H9 (cell line): ENCODE results near the gene THOP1. TPM values are rescaled to one million over a fixed set of nuclear protein-coding genes. Genes with fewer than 3 reads are reported as not detected.

Source experiments
- DNase-seq: peaks from one replicate; pipeline ENCODE4 v3.0.0-alpha.2; 2017
- H2AFZ ChIP-seq: one replicate; pipeline ENCODE4 v1.6.1; 2013; ENCODE audit warnings: mild to moderate bottlenecking, low read length, control low read depth, moderate library complexity
- H2AK5ac ChIP-seq: 2 replicates; pipeline ENCODE4 v1.6.1; 2013; ENCODE audit warnings: low read length, control low read depth, mixed read lengths; ENCODE audit not compliant: insufficient read length
- H2BK120ac ChIP-seq: one replicate; pipeline ENCODE4 v1.6.1; 2013; ENCODE audit warnings: low read depth, mild to moderate bottlenecking, low read length, control low read depth, inconsistent platforms; ENCODE audit not compliant: poor library complexity, severe bottlenecking
- H2BK12ac ChIP-seq: 2 replicates; pipeline ENCODE4 v1.6.1; 2013; ENCODE audit warnings: low read length, control low read depth, mixed read lengths, low read depth; ENCODE audit not compliant: insufficient read length
- H2BK15ac ChIP-seq: 2 replicates; pipeline ENCODE4 v1.6.1; 2013; ENCODE audit warnings: low read depth, low read length, control low read depth
- H2BK20ac ChIP-seq: one replicate; pipeline ENCODE4 v1.6.1; 2013; ENCODE audit warnings: low read depth, mild to moderate bottlenecking, low read length, control low read depth, inconsistent platforms; ENCODE audit not compliant: poor library complexity, severe bottlenecking
- H2BK5ac ChIP-seq: 2 replicates; pipeline ENCODE4 v1.6.1; 2013; ENCODE audit warnings: low read length, control low read depth, mixed read lengths; ENCODE audit not compliant: insufficient read length
- H3K14ac ChIP-seq: 2 replicates; pipeline ENCODE4 v1.6.1; 2013; ENCODE audit warnings: low read length, control low read depth; ENCODE audit not compliant: insufficient read depth
- H3K18ac ChIP-seq: 2 replicates; pipeline ENCODE4 v1.6.1; 2013; ENCODE audit warnings: low read depth, mild to moderate bottlenecking, mixed read lengths, low read length, control low read depth; ENCODE audit not compliant: insufficient read length
- H3K23ac ChIP-seq: 2 replicates; pipeline ENCODE4 v1.6.1; 2013; ENCODE audit warnings: low read length, control low read depth, mixed read lengths, low read depth; ENCODE audit not compliant: insufficient read length
- H3K23me2 ChIP-seq: 2 replicates; pipeline ENCODE4 v1.6.1; 2013; ENCODE audit warnings: low read depth, mild to moderate bottlenecking, mixed read lengths, low read length, control low read depth; ENCODE audit not compliant: insufficient read length, poor library complexity, severe bottlenecking
- H3K27ac ChIP-seq: 2 replicates; pipeline ENCODE4 v1.5.1; 2013; ENCODE audit warnings: low read length, control low read depth, mixed read lengths, low read depth; ENCODE audit not compliant: insufficient read length
- H3K27me3 ChIP-seq: 2 replicates; pipeline ENCODE4 v1.6.1; 2013; ENCODE audit warnings: low read length, control low read depth, inconsistent platforms; ENCODE audit not compliant: insufficient read depth
- H3K4ac ChIP-seq: 2 replicates; pipeline ENCODE4 v1.6.1; 2013; ENCODE audit warnings: low read depth, mild to moderate bottlenecking, control low read depth, inconsistent platforms, low read length, moderate library complexity
- H3K4me1 ChIP-seq: 2 replicates; pipeline ENCODE4 v1.6.1; 2013; ENCODE audit warnings: low read length, control low read depth, inconsistent platforms; ENCODE audit not compliant: insufficient read depth
- H3K4me2 ChIP-seq: 2 replicates; pipeline ENCODE4 v1.6.1; 2013; ENCODE audit warnings: low read length, control low read depth, mixed read lengths; ENCODE audit not compliant: insufficient read length, insufficient read depth
- H3K56ac ChIP-seq: 2 replicates; pipeline ENCODE4 v1.6.1; 2013; ENCODE audit warnings: low read depth, mild to moderate bottlenecking, mixed read lengths, low read length, control low read depth; ENCODE audit not compliant: insufficient read length
- H3K79me1 ChIP-seq: 2 replicates; pipeline ENCODE4 v1.6.1; 2013; ENCODE audit warnings: low read depth, mild to moderate bottlenecking, moderate library complexity, low read length, control low read depth, inconsistent platforms; ENCODE audit not compliant: insufficient read depth, poor library complexity, severe bottlenecking
- H3K79me2 ChIP-seq: 2 replicates; pipeline ENCODE4 v1.6.1; 2013; ENCODE audit warnings: low read length, control low read depth, inconsistent platforms; ENCODE audit not compliant: insufficient read depth
- H3K9ac ChIP-seq: 2 replicates; pipeline ENCODE4 v1.6.1; 2013; ENCODE audit warnings: low read length, control low read depth, mixed read lengths; ENCODE audit not compliant: insufficient read length; ENCODE audit errors: extremely low read depth
- H3K9me3 ChIP-seq: one replicate; pipeline ENCODE4 v1.6.1; 2013; ENCODE audit warnings: low read depth, low read length, inconsistent platforms; ENCODE audit not compliant: control insufficient read depth
- H3T11ph ChIP-seq: one replicate; pipeline ENCODE4 v1.6.1; 2013; ENCODE audit warnings: mild to moderate bottlenecking, low read length, control low read depth, inconsistent platforms
- H4K20me1 ChIP-seq: one replicate; pipeline ENCODE4 v1.6.1; 2013; ENCODE audit not compliant: control insufficient read depth, insufficient read length, insufficient read depth
- H4K5ac ChIP-seq: 2 replicates; pipeline ENCODE4 v1.6.1; 2013; ENCODE audit warnings: low read depth, mild to moderate bottlenecking, mixed read lengths, low read length, control low read depth; ENCODE audit not compliant: insufficient read length
- H4K8ac ChIP-seq: replicated peaks from 2 replicates; pipeline ENCODE4 v1.6.1; 2013; ENCODE audit warnings: low read length, control low read depth, mixed read lengths, low read depth; ENCODE audit not compliant: insufficient read length
- H4K91ac ChIP-seq: 2 replicates; pipeline ENCODE4 v1.6.1; 2013; ENCODE audit warnings: low read depth, mild to moderate bottlenecking, moderate library complexity, mixed read lengths, low read length, control low read depth; ENCODE audit not compliant: insufficient read length
- H3K27ac Mint-ChIP-seq, 3 experiments: 2 replicates in 2 of 3; 3 replicates in 1 of 3; pipeline ENCODE4 v1.8.0; 2020 to 2021; ENCODE audit warnings: mixed read lengths in 3 of 3, mild to moderate bottlenecking in 1 of 3, moderate library complexity in 1 of 3
- H3K27me3 Mint-ChIP-seq: 2 replicates; pipeline ENCODE4 v1.8.0; 2021; ENCODE audit warnings: low read depth, mild to moderate bottlenecking, moderate library complexity, mixed read lengths
- H3K36me3 Mint-ChIP-seq, 3 experiments: 2 replicates in 2 of 3; 3 replicates in 1 of 3; pipeline ENCODE4 v1.8.0; 2020 to 2021; ENCODE audit warnings: low read depth in 3 of 3, mixed read lengths in 3 of 3; ENCODE audit not compliant: insufficient read depth in 1 of 3
- H3K4me1 Mint-ChIP-seq, 2 experiments: 2 replicates each; pipeline ENCODE4 v1.8.0; 2020; ENCODE audit warnings: mixed read lengths in 2 of 2
- H3K4me3 Mint-ChIP-seq, 2 experiments: 2 replicates in 1 of 2; 3 replicates in 1 of 2; pipeline ENCODE4 v1.8.0; 2020 to 2021; ENCODE audit warnings: mild to moderate bottlenecking in 2 of 2, mixed read lengths in 2 of 2, moderate library complexity in 1 of 2
- H3K9me3 Mint-ChIP-seq, 2 experiments: 2 replicates in 1 of 2; 3 replicates in 1 of 2; pipeline ENCODE4 v1.8.0; 2020; ENCODE audit warnings: mild to moderate bottlenecking in 2 of 2, mixed read lengths in 2 of 2, moderate library complexity in 1 of 2
- CTCF ChIP-seq: fragments of 200-600 bp; sonication (generic); conservative IDR thresholded peaks from 3 replicates; pipeline ENCODE4 v1.8.0; 2021; ENCODE audit warnings: antibody characterized with exemption, mild to moderate bottlenecking
- WGBS: extraction: QIAGEN DNeasy Blood & Tissue Kit; methylation state at CpG from one replicate; pipeline ENCODE4 v1.1.7; 2013; ENCODE audit warnings: missing lambda C conversion rate, low lambda C conversion rate, mixed read lengths; ENCODE audit not compliant: insufficient read length; ENCODE audit errors: extremely low coverage; 5-methylcytosine and 5-hydroxymethylcytosine counted together
- total RNA-seq: library from RNA; stranded (reverse); gene quantifications from 2 replicates; pipeline ENCODE4 v1.2.1, GENCODE V29; 2021

The THOP1 gene
- total RNA-seq, 1 experiment from 2014 or later = 150 TPM

GRCh38 chr19:2850256-2850925 lies 65.1 kb downstream of the THOP1 start:
- peaks cover 75 to 86% of the 10 kb centered on the region in 2 experiments for H3K9me3 Mint-ChIP-seq

More at GRCh38 chr19:2850256-2850925, 65.1 kb downstream of the THOP1 start:
- Mint-ChIP-seq H3K4me3 (no peak overlapping the region; a peak in 1 of 5 replicates), H3K27me3 (no peaks in the 10 kb centered on the region), H3K27ac (no peak overlapping the region), H3K4me1 (no peaks in the 10 kb centered on the region), H3K36me3 (peaks cover 80 to 88% (median 83%) of the 10 kb centered on the region in 3 experiments)
- Histone ChIP-seq H3K23ac (no peak overlapping the region), H2AK5ac (no peak overlapping the region), H3K9me3 (peaks cover 51% of the 10 kb centered on the region), H3K18ac (no peak overlapping the region), H3K79me2 (0 out of 2 replicates have a peak, but pooled peaks cover 2% of the 10 kb centered on the region), H2BK20ac (no peak overlapping the region), H3K56ac (no peak overlapping the region), H2BK120ac (no peak overlapping the region), H3K4me1 (no peaks in the 10 kb centered on the region), H3T11ph (no peak overlapping the region), H2BK15ac (no peak overlapping the region), H2BK5ac (no peak overlapping the region), H2AFZ (no peak overlapping the region), H4K5ac (no peak overlapping the region), H3K79me1 (no peaks in the 10 kb centered on the region), H3K14ac (no peak overlapping the region), H3K27ac (no peak overlapping the region), H2BK12ac (no peak overlapping the region), H4K8ac (no peak overlapping the region), H3K9ac (no peak overlapping the region), H3K4ac (no peak overlapping the region), H3K4me2 (no peak overlapping the region), H4K91ac (no peak overlapping the region), H3K27me3 (no peaks in the 10 kb centered on the region), H3K23me2 (no peaks in the 10 kb centered on the region), H4K20me1 (no peaks in the 10 kb centered on the region)
- WGBS = no CpG with 5 or more reads among the region's 3 CpGs
- TF ChIP-seq CTCF = no peak
- no peak for DNase-seq
